PC-3 (cell line): ENCODE data around the gene TTC12. TPM values are rescaled to one million over a fixed set of nuclear protein-coding genes. Genes with fewer than 3 reads are reported as not detected.

Experiments
- ATAC-seq: fragments of 200-7000 bp; cut with Tn5 transposase; 2 replicates; pipeline ENCODE4 v1.9.1; 2020; ENCODE audit warnings: mild to moderate bottlenecking, moderate library complexity
- BruUV-seq: library from RNA; stranded (reverse); fragments of 400-500 nt; replicated peaks from 2 replicates; lab custom pipeline; 2021; lab: Mats Ljungman, UMichigan
- CTCF ChIA-PET: fragments of 300-600 bp; sonication (Branson Sonifier 250); formaldehyde crosslinking; loops from one replicate; lab custom pipeline; 2022; ENCODE audit warnings: antibody characterized with exemption; lab: Charles Lee
- POLR2A ChIA-PET: fragments of 300-600 bp; sonication (Branson Sonifier 250); formaldehyde crosslinking; loops from one replicate; lab custom pipeline; 2022; ENCODE audit warnings: antibody characterized with exemption; ENCODE audit not compliant: unreplicated experiment; lab: Charles Lee
- DNase-seq: peaks from one replicate; pipeline ENCODE4 v3.0.0-alpha.2; 2015
- H2AFZ ChIP-seq: fragments of 300-600 bp; sonication (generic); 2 replicates; pipeline ENCODE4 v1.6.0; 2016; ENCODE audit warnings: antibody characterized with exemption, low read length
- H3F3A ChIP-seq: fragments of 300-600 bp; sonication (generic); one replicate; pipeline ENCODE4 v1.6.0; 2017; ENCODE audit warnings: antibody characterized with exemption, low read length, control low read depth, mild to moderate bottlenecking; ENCODE audit not compliant: unreplicated experiment
- H3K27ac ChIP-seq: fragments of 300-600 bp; sonication (generic); 2 replicates; pipeline ENCODE4 v1.5.1; 2016; ENCODE audit warnings: mild to moderate bottlenecking, low read length
- H3K27me3 ChIP-seq: fragments of 300-600 bp; sonication (generic); 2 replicates; pipeline ENCODE4 v1.6.1; 2016; ENCODE audit warnings: low read length, mixed read lengths
- H3K36me3 ChIP-seq: fragments of 300-600 bp; sonication (generic); 2 replicates; pipeline ENCODE4 v1.6.1; 2016; ENCODE audit warnings: low read depth, mixed run types, low read length, mixed read lengths
- H3K4me1 ChIP-seq: fragments of 300-600 bp; sonication (generic); 2 replicates; pipeline ENCODE4 v1.5.1; 2016; ENCODE audit warnings: low read length; ENCODE audit not compliant: insufficient read depth
- H3K4me2 ChIP-seq: fragments of 300-600 bp; sonication (generic); 2 replicates; pipeline ENCODE4 v1.6.0; 2016; ENCODE audit warnings: low read length
- H3K4me3 ChIP-seq: fragments of 300-600 bp; sonication (generic); 2 replicates; pipeline ENCODE4 v1.5.1; 2016; ENCODE audit warnings: mild to moderate bottlenecking, low read length, mixed read lengths
- H3K79me2 ChIP-seq: fragments of 300-600 bp; sonication (generic); 2 replicates; pipeline ENCODE4 v1.6.1; 2017; ENCODE audit warnings: low read length, mixed read lengths
- H3K9ac ChIP-seq: fragments of 300-600 bp; sonication (generic); 2 replicates; pipeline ENCODE4 v1.6.0; 2016; ENCODE audit warnings: mild to moderate bottlenecking, low read length
- H3K9me2 ChIP-seq: fragments of 300-600 bp; sonication (generic); replicated peaks from 2 replicates; pipeline ENCODE4 v1.6.1; 2016; ENCODE audit warnings: mixed run types, low read length, mixed read lengths
- H3K9me3 ChIP-seq: fragments of 300-600 bp; sonication (generic); 2 replicates; pipeline ENCODE4 v1.6.1; 2016; ENCODE audit warnings: low read length, mixed read lengths
- H4K20me1 ChIP-seq: fragments of 300-600 bp; sonication (generic); 2 replicates; pipeline ENCODE4 v1.6.1; 2016; ENCODE audit warnings: low read length, mixed read lengths
- EZH2 ChIP-seq: fragments of 300-600 bp; sonication (generic); IDR thresholded peaks from one replicate; pipeline ENCODE4 v1.6.1; 2017; ENCODE audit warnings: antibody characterized with exemption, mild to moderate bottlenecking, low read length; ENCODE audit not compliant: unreplicated experiment
- EZH2phosphoT487 ChIP-seq: fragments of 300-600 bp; sonication (generic); IDR thresholded peaks from 2 replicates; pipeline ENCODE4 v1.6.1; 2018; ENCODE audit warnings: mild to moderate bottlenecking, antibody characterized with exemption, low read length, borderline replicate concordance
- intact Hi-C: fragments of 100-400 bp; cut with micrococcal nuclease; formaldehyde crosslinking; loops from 2 replicates; pipeline ENCODE4 v1.9.0; 2023
- total RNA-seq: library from RNA; depleted of rRNA; stranded (reverse); fragments of >200 nt; gene quantifications from 2 replicates; pipeline ENCODE4 v1.2.3, GENCODE V29; 2014
- TF ChIP-seq, protein P1 (sequence below): fragments of 300-600 bp; sonication (generic); conservative IDR thresholded peaks from 2 replicates; pipeline ENCODE4 v1.5.1; 2017; ENCODE audit warnings: antibody characterized with exemption, low read depth, mild to moderate bottlenecking, low read length

TTC12 gene
- total RNA-seq, 1 experiment from 2014 or later = 13.1 TPM

DNA sequence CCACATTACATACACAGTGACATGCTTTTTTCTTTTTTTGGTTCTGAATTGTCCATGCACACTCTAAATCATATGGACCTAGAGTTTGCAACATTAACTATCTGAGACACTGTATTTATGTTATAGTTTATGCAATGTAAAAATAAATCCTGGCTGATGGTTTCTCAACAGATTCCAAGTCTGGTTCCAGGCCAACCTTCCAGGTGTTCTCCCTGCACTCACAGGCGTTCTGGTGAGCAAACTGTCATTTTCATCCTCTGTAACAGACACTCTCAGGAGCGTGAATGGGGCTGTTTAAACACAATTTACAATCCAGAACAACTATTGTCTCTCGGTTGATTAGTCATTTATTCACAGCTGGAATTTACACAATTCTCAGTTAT is 36.7 kb downstream of the TTC12 start:
- H3K27ac ChIP-seq = no peak overlapping the region
- DNase-seq (no peak), ATAC-seq (no peak)
- ChIA-PET POLR2A (no interaction called here), CTCF (no interaction called here)
- H3K9me3 ChIP-seq = peaks cover 4% of the 10 kb centered on the region
- intact Hi-C loops = no loop called here
- no peaks in the 10 kb centered on the region for H3K4me1 ChIP-seq
- H4K20me1 ChIP-seq = no peaks in the 10 kb centered on the region
- no peak overlapping the region for H2AFZ ChIP-seq
- H3K4me3 ChIP-seq = no peak overlapping the region
- TF ChIP-seq EZH2phosphoT487 = no peak
- TF ChIP-seq, protein P1, sequence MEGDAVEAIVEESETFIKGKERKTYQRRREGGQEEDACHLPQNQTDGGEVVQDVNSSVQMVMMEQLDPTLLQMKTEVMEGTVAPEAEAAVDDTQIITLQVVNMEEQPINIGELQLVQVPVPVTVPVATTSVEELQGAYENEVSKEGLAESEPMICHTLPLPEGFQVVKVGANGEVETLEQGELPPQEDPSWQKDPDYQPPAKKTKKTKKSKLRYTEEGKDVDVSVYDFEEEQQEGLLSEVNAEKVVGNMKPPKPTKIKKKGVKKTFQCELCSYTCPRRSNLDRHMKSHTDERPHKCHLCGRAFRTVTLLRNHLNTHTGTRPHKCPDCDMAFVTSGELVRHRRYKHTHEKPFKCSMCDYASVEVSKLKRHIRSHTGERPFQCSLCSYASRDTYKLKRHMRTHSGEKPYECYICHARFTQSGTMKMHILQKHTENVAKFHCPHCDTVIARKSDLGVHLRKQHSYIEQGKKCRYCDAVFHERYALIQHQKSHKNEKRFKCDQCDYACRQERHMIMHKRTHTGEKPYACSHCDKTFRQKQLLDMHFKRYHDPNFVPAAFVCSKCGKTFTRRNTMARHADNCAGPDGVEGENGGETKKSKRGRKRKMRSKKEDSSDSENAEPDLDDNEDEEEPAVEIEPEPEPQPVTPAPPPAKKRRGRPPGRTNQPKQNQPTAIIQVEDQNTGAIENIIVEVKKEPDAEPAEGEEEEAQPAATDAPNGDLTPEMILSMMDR = no peak
- TF ChIP-seq EZH2 = no peak
- H3K79me2 ChIP-seq = no peaks in the 10 kb centered on the region
- no peaks in the 10 kb centered on the region for H3F3A ChIP-seq
- H3K27me3 ChIP-seq = no peaks in the 10 kb centered on the region
- no peak overlapping the region for H3K9ac ChIP-seq
- H3K4me2 ChIP-seq = no peak overlapping the region
- no TSS peak for BruUV-seq
- H3K9me2 ChIP-seq = no peaks in the 10 kb centered on the region
- H3K36me3 ChIP-seq = peaks cover 10% of the 10 kb centered on the region

DNA sequence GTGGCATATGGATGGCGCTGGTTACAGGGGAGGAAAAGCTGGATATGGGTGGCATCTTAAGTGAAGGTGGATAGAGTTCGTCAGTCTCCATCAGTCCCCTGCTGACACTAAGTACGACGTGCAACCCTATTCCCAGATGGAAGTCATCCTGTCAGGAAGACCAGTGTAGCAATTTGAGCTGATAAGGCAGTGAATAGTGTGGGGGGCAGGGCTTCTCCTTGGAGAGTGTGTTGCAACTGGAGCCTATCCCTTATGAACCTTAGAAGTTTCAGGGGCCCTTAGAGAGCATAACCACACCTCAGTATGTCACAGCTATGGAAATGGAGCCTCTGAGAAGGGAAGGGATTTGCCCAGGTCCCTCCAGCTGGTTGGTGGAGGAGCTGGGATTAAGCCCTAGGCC is 37.1 kb downstream of the TTC12 start:
- POLR2A ChIA-PET = no interaction called here

DNA sequence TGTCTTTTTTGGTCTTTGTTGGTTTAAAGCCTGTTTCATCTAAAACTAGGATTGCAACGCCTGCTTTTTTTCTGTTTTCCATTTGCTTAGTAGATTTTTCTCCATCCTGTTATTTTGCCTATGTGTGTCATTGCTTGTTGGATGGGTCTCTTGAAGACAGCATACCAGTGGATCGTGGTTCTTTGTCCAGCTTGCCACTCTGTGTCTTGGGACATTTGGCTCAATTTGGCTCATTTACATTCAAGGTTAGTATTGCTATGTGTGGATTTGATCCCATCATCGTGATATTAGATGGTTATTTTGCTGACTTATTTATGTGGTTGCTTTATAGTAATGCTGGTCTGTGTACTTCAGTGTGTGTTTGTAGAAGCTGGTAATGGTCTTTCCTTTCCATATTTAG is 41.8 kb downstream of the TTC12 start:
- CTCF ChIA-PET = no interaction called here
- POLR2A ChIA-PET = no interaction called here
- Histone ChIP-seq H3K9me2 (no peaks in the 10 kb centered on the region), H4K20me1 (no peaks in the 10 kb centered on the region), H3K4me1 (no peaks in the 10 kb centered on the region), H3K9ac (no peak overlapping the region), H3K4me3 (no peak overlapping the region), H2AFZ (no peak overlapping the region), H3F3A (no peaks in the 10 kb centered on the region), H3K9me3 (peaks cover 9% of the 10 kb centered on the region), H3K4me2 (no peak overlapping the region), H3K27me3 (no peaks in the 10 kb centered on the region), H3K36me3 (peaks cover 20% of the 10 kb centered on the region), H3K27ac (no peak overlapping the region), H3K79me2 (no peaks in the 10 kb centered on the region)
- DNase-seq (no peak), ATAC-seq (no peak)
- intact Hi-C loops = no loop called here
- BruUV-seq = no TSS peak
- TF ChIP-seq EZH2 (no peak), EZH2phosphoT487 (no peak)
- TF ChIP-seq, protein P1 = no peak

More for the DNA sequence above, 37.1 kb downstream of the TTC12 start:
- H3K27me3 ChIP-seq = no peaks in the 10 kb centered on the region
- peaks cover 8% of the 10 kb centered on the region for H3K9me3 ChIP-seq
- H3K4me3 ChIP-seq = no peak overlapping the region
- TF ChIP-seq EZH2phosphoT487 (no peak), EZH2 (no peak)
- TF ChIP-seq, protein P1 = no peak
- DNase-seq (no peak), ATAC-seq (no peak)
- no peaks in the 10 kb centered on the region for H3K79me2 ChIP-seq
- H3K9me2 ChIP-seq = no peaks in the 10 kb centered on the region
- intact Hi-C loops = no loop called here
- no peaks in the 10 kb centered on the region for H3K4me1 ChIP-seq
- H3K27ac ChIP-seq = no peak overlapping the region
- BruUV-seq = no TSS peak
- H3K9ac ChIP-seq = no peak overlapping the region
- no peaks in the 10 kb centered on the region for H4K20me1 ChIP-seq
- no peaks in the 10 kb centered on the region for H3F3A ChIP-seq
- CTCF ChIA-PET = no interaction called here
- H3K4me2 ChIP-seq = no peak overlapping the region
- H2AFZ ChIP-seq = no peak overlapping the region
- H3K36me3 ChIP-seq = peaks cover 14% of the 10 kb centered on the region
